ENCODE data around the gene SORCS3. TPM values are rescaled to one million over a fixed set of nuclear protein-coding genes. Genes with fewer than 3 reads are reported as not detected.

Gene SORCS3
- total and polyA plus RNA-seq, 7 donors = 0.15 to 1.1 (median 0.33) TPM; not detected in 2

- intact Hi-C loops (cut with DNase I) = no loop called here
- whole genome bisulfite sequencing, 2 donors = 80 to 84% methylated on average over 4 of the region's 4 CpGs
- no peak for DNase-seq
- no peak for TF ChIP-seq CTCF (IDR thresholded peaks at IDR 0.05)
- TF ChIP-seq EP300 (IDR thresholded peaks at IDR 0.05) = no peak
- TF ChIP-seq POLR2AphosphoS5 (IDR thresholded peaks at IDR 0.05) = no peak
- TF ChIP-seq POLR2A (IDR thresholded peaks at IDR 0.05) = no peak
- no peaks in the 10 kb centered on the region for H3K4me1 ChIP-seq
- H3K27me3 ChIP-seq = no peaks in the 10 kb centered on the region
- H3K9me3 ChIP-seq = no peaks in the 10 kb centered on the region
- no peaks in the 10 kb centered on the region for H3K36me3 ChIP-seq
- no peak overlapping the region for H3K27ac ChIP-seq
- H3K4me3 ChIP-seq = no peak overlapping the region
Observed at GRCh38 chr10:105154736-105155135, 513.6 kb downstream of the SORCS3 start.

- TF ChIP-seq POLR2A (IDR thresholded peaks at IDR 0.05) (no peak), CTCF (IDR thresholded peaks at IDR 0.05) (no peak), EP300 (IDR thresholded peaks at IDR 0.05) (no peak), POLR2AphosphoS5 (IDR thresholded peaks at IDR 0.05) (no peak)
- no peaks in the 10 kb centered on the region for H3K36me3 ChIP-seq
- no peaks in the 10 kb centered on the region for H3K4me1 ChIP-seq
- intact Hi-C loops (cut with DNase I) = no loop called here
- no peaks in the 10 kb centered on the region for H3K27me3 ChIP-seq
- no peak overlapping the region for H3K27ac ChIP-seq
- WGBS, 2 donors = 19 to 65% methylated on average over 1 of the region's 1 CpG
- no peak for DNase-seq
- H3K9me3 ChIP-seq = no peaks in the 10 kb centered on the region
- H3K4me3 ChIP-seq = no peak overlapping the region
Observed at GRCh38 chr10:105159268-105159667, 518.2 kb downstream of the SORCS3 start.

GRCh38 chr10:105161149-105161548, 520.1 kb downstream of the SORCS3 start:
- H3K4me3 ChIP-seq = no peak overlapping the region
- no peak for DNase-seq
- H3K36me3 ChIP-seq = no peaks in the 10 kb centered on the region
- no peaks in the 10 kb centered on the region for H3K9me3 ChIP-seq
- H3K27ac ChIP-seq = no peak overlapping the region
- H3K4me1 ChIP-seq = no peaks in the 10 kb centered on the region
- no peaks in the 10 kb centered on the region for H3K27me3 ChIP-seq
- intact Hi-C loops (cut with DNase I) = no loop called here
- TF ChIP-seq POLR2AphosphoS5 (IDR thresholded peaks at IDR 0.05) = no peak
- TF ChIP-seq EP300 (IDR thresholded peaks at IDR 0.05) = no peak
- TF ChIP-seq CTCF (IDR thresholded peaks at IDR 0.05) = no peak
- TF ChIP-seq POLR2A (IDR thresholded peaks at IDR 0.05) = no peak
- 88 to 91% methylated on average over 4 of the region's 4 CpGs for WGBS, 2 donors

GRCh38 chr10:105161767-105162166, 520.7 kb downstream of the SORCS3 start:
- Histone ChIP-seq H3K9me3 (no peaks in the 10 kb centered on the region), H3K4me3 (no peak overlapping the region), H3K27ac (no peak overlapping the region), H3K36me3 (no peaks in the 10 kb centered on the region), H3K4me1 (no peaks in the 10 kb centered on the region), H3K27me3 (no peaks in the 10 kb centered on the region)
- intact Hi-C loops (cut with DNase I) = no loop called here
- WGBS, 2 donors = 53 to 75% methylated on average over 4 of the region's 4 CpGs
- no peak for DNase-seq
- TF ChIP-seq POLR2A (IDR thresholded peaks at IDR 0.05) = no peak
- TF ChIP-seq EP300 (IDR thresholded peaks at IDR 0.05) = no peak
- no peak for TF ChIP-seq CTCF (IDR thresholded peaks at IDR 0.05)
- no peak for TF ChIP-seq POLR2AphosphoS5 (IDR thresholded peaks at IDR 0.05)

GRCh38 chr10:105170521-105170920, 529.4 kb downstream of the SORCS3 start:
- Histone ChIP-seq H3K4me1 (no peaks in the 10 kb centered on the region), H3K27me3 (no peaks in the 10 kb centered on the region), H3K9me3 (no peaks in the 10 kb centered on the region), H3K4me3 (no peak overlapping the region), H3K36me3 (no peaks in the 10 kb centered on the region), H3K27ac (no peak overlapping the region)
- 57 to 61% methylated on average over 1 of the region's 1 CpG for WGBS, 2 donors
- DNase-seq = no peak
- intact Hi-C loops (cut with DNase I) = no loop called here
- TF ChIP-seq POLR2A (IDR thresholded peaks at IDR 0.05) (no peak), CTCF (IDR thresholded peaks at IDR 0.05) (no peak), POLR2AphosphoS5 (IDR thresholded peaks at IDR 0.05) (no peak), EP300 (IDR thresholded peaks at IDR 0.05) (no peak)

All from sigmoid colon (tissue), 7 donors.